PC-3 (cell line): ENCODE measurements around the gene SPARC.

Experiments
- CTCF ChIP-seq: fragments of 300-600 bp; sonication (generic); conservative IDR thresholded peaks from 2 replicates; pipeline ENCODE4 v1.5.1; 2017; ENCODE audit warnings: antibody characterized with exemption, low read depth, mild to moderate bottlenecking, low read length
- EZH2 ChIP-seq: fragments of 300-600 bp; sonication (generic); IDR thresholded peaks from one replicate; pipeline ENCODE4 v1.6.1; 2017; ENCODE audit warnings: antibody characterized with exemption, mild to moderate bottlenecking, low read length; ENCODE audit not compliant: unreplicated experiment
- EZH2phosphoT487 ChIP-seq: fragments of 300-600 bp; sonication (generic); IDR thresholded peaks from 2 replicates; pipeline ENCODE4 v1.6.1; 2018; ENCODE audit warnings: mild to moderate bottlenecking, antibody characterized with exemption, low read length, borderline replicate concordance

GRCh38 chr5:151682240-151682639, 4.5 kb downstream of the SPARC start:
- TF ChIP-seq CTCF (no peak), EZH2 (no peak), EZH2phosphoT487 (no peak)
